Measurements from ENCODE around the gene AMPH. TPM values are rescaled to one million over a fixed set of nuclear protein-coding genes. Genes with fewer than 3 reads are reported as not detected.
A peak's percentile ranks its signal among the peaks of the same experiment; 100 is the strongest.

Gene AMPH
- total RNA-seq, 1 donor from 2014 or later: 10.7 TPM

DNA sequence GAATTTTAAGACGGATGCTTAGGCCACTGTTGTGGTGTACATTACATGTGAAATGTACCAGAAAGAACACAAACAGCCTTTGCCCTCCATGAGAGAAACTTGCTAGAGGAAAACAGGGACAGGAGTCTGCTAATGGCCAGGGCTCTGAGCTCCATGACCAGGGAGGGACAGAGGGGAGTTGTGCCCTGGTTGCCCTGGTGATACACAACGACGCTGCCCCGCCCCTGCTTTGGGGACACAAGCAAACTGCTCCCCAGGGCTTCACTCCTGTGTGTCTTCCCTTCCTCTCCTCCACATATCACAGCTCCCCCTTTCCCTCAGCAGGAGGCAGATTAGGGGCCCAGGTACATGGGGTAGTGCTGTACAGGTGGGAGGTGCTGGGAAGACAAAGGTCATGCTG lies 36.2 kb downstream of the AMPH start:
- peaks cover 4% of the 10 kb centered on the region for H3K9me3 Mint-ChIP-seq (ENCODE audit: unreplicated experiment)
- no peaks in the 10 kb centered on the region for H3K36me3 Mint-ChIP-seq (ENCODE audit: unreplicated experiment)
- H3K4me3 Mint-ChIP-seq (ENCODE audit: unreplicated experiment): no peak overlapping the region
- DNase-seq (ENCODE audit: extremely low spot score, unreplicated experiment): no peak
- TF ChIP-seq, protein P1, sequence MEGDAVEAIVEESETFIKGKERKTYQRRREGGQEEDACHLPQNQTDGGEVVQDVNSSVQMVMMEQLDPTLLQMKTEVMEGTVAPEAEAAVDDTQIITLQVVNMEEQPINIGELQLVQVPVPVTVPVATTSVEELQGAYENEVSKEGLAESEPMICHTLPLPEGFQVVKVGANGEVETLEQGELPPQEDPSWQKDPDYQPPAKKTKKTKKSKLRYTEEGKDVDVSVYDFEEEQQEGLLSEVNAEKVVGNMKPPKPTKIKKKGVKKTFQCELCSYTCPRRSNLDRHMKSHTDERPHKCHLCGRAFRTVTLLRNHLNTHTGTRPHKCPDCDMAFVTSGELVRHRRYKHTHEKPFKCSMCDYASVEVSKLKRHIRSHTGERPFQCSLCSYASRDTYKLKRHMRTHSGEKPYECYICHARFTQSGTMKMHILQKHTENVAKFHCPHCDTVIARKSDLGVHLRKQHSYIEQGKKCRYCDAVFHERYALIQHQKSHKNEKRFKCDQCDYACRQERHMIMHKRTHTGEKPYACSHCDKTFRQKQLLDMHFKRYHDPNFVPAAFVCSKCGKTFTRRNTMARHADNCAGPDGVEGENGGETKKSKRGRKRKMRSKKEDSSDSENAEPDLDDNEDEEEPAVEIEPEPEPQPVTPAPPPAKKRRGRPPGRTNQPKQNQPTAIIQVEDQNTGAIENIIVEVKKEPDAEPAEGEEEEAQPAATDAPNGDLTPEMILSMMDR (IDR thresholded peaks at IDR 0.05): no peak
- H3K4me1 Mint-ChIP-seq (ENCODE audit: unreplicated experiment): no peaks in the 10 kb centered on the region
- H3K27ac Mint-ChIP-seq (ENCODE audit: unreplicated experiment): no peak overlapping the region
- no peaks in the 10 kb centered on the region for H3K27me3 Mint-ChIP-seq (ENCODE audit: unreplicated experiment)

DNA sequence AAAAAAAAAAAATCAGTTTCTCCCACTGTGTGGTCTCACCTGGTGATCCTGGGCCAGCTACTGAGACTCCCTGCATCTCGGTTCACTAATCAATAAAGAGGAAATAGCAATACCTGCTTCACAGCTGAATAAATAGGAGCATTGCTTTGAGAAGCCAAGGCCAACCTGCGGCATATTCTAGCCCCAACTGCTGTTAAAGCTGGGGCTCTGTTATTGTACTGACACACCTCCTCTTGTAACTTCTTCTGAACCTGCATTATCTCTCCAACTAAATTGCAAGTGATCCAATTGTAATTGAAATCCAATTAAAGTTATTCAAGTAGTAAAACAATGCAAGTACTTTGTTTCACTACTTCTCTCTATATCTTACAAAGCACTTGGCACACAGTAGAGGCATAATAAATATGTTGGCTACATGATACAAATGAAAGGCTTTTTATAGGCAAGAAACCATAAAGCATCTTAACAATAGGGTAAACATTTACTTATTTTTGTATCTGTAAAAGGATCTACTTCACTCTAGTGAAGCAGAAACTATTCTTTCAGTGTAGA lies 38.4 kb downstream of the AMPH start:
- no peak for DNase-seq (ENCODE audit: extremely low spot score, unreplicated experiment)
- no peaks in the 10 kb centered on the region for H3K27me3 Mint-ChIP-seq (ENCODE audit: unreplicated experiment)
- H3K36me3 Mint-ChIP-seq (ENCODE audit: unreplicated experiment): no peaks in the 10 kb centered on the region
- H3K4me3 Mint-ChIP-seq (ENCODE audit: unreplicated experiment): no peak overlapping the region
- no peak overlapping the region for H3K27ac Mint-ChIP-seq (ENCODE audit: unreplicated experiment)
- H3K9me3 Mint-ChIP-seq (ENCODE audit: unreplicated experiment): peaks cover 4% of the 10 kb centered on the region
- H3K4me1 Mint-ChIP-seq (ENCODE audit: unreplicated experiment): no peaks in the 10 kb centered on the region
- TF ChIP-seq, protein P1 (IDR thresholded peaks at IDR 0.05): no peak

DNA sequence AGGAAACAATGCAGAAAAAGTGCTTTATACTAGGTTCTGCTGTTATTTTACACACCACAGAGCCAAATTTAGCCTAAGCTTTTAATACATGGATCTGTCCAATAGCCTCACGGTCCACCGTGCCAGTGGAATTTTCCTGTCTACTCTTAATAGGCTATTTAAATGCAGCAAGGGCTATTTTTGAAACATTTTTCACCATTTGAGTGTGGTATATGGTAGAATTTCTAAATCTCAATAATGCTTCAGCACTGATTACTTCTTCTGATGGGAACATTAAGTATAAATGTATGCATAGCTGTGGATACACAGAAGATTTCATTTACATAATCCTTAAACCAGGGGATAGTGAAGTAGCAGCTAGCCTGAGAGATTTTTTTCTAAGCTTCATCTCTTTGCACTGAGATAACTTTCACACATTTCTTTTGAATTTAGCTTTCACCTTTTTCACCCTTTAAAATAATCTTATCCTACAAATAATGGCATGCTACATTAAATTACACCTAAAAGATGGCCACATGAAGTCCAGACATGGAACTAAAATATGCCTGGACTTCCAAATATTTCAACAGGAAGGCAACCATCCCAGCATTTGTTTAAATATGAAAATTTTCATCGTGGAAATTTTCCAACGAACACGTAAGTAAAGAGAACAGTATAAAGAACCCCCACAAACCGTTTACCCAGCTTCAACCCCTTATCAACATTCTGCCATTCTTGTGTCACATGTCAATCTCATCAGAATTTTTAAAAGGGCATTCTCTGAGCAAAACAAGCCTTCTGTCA lies 45.4 kb downstream of the AMPH start:
- no peak for DNase-seq (ENCODE audit: extremely low spot score, unreplicated experiment)

DNA sequence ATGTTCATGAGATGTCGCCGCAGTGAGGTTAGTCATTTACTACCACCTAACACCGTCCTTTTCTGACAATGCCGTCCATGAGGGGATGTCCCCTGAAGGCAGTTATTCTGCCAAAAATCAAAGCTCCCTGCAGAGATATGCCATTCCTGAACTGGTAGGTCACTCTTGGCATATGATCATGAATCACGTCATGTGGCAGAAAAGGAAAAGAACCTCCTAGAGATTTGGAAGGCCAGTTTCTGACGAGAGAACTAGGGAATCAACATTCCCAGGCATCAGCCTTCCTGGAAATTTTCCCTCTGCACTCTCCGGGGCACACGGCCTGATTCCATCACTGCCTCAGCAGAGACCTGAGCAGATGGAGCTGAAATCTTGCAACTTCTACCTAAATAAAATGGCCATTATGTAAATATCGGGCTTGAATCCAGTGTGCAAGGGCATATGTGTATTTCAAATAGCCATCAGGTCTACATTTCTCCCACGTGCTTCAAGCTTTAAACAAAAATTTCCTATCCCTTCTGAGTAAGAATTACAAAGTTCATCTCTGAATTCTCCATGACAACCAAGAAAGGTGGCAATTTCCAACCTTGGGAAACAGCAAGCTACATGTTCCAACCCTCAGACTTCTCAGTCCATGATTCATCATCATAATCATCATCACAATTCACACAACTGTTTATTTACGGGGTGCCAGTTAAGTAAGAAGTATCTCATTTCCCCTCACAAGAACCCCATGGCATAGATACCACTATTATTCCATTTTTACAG lies 46.5 kb downstream of the AMPH start:
- Mint-ChIP-seq H3K36me3 (ENCODE audit: unreplicated experiment) (no peaks in the 10 kb centered on the region), H3K4me3 (ENCODE audit: unreplicated experiment) (no peak overlapping the region), H3K27ac (ENCODE audit: unreplicated experiment) (peak overlapping the region; percentile 74), H3K27me3 (ENCODE audit: unreplicated experiment) (no peaks in the 10 kb centered on the region), H3K4me1 (ENCODE audit: unreplicated experiment) (peaks cover 33% of the 10 kb centered on the region), H3K9me3 (ENCODE audit: unreplicated experiment) (no peaks in the 10 kb centered on the region)
- TF ChIP-seq, protein P1 (IDR thresholded peaks at IDR 0.05): no peak
- DNase-seq (ENCODE audit: extremely low spot score, unreplicated experiment): no peak

More for the DNA sequence above, 45.4 kb downstream of the AMPH start:
- Mint-ChIP-seq H3K36me3 (ENCODE audit: unreplicated experiment) (no peaks in the 10 kb centered on the region), H3K27ac (ENCODE audit: unreplicated experiment) (peak overlapping the region; percentile 54), H3K4me3 (ENCODE audit: unreplicated experiment) (no peak overlapping the region), H3K27me3 (ENCODE audit: unreplicated experiment) (no peaks in the 10 kb centered on the region), H3K4me1 (ENCODE audit: unreplicated experiment) (peaks cover 33% of the 10 kb centered on the region), H3K9me3 (ENCODE audit: unreplicated experiment) (no peaks in the 10 kb centered on the region)
- TF ChIP-seq, protein P1 (IDR thresholded peaks at IDR 0.05): no peak

DNA sequence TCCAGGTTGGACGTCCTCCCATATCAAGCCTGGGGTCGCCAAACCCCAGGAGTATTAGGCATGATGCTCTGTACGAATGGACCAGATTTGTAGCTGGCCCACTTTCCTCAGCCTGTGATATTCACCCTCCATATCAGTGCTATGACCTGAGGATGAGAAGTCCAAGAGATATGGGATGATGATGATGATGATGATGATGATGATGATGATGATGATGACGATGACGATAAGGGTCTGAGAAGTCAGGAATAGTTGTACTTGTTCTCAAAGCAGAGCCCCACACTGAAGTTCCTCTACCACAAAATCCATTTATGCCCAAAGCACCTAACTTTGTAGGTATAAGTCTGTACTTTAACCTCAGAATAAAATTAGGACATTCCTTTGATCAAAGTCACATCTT lies 50.7 kb downstream of the AMPH start:
- Mint-ChIP-seq H3K4me1 (ENCODE audit: unreplicated experiment) (peaks cover 21% of the 10 kb centered on the region), H3K36me3 (ENCODE audit: unreplicated experiment) (no peaks in the 10 kb centered on the region), H3K4me3 (ENCODE audit: unreplicated experiment) (no peak overlapping the region), H3K27me3 (ENCODE audit: unreplicated experiment) (no peaks in the 10 kb centered on the region), H3K9me3 (ENCODE audit: unreplicated experiment) (peaks cover 4% of the 10 kb centered on the region), H3K27ac (ENCODE audit: unreplicated experiment) (no peak overlapping the region)
- DNase-seq (ENCODE audit: extremely low spot score, unreplicated experiment): no peak
- TF ChIP-seq, protein P1 (IDR thresholded peaks at IDR 0.05): no peak

Measured in osteocyte (in vitro differentiated cells).